D341Med (cell line): Measurements from ENCODE around the gene KRTAP10-8.
"Not testable (repeated sequence)": the region's sequence is repeated elsewhere in the genome, so short reads cannot be mapped to it uniquely, and the experiment has no call there.

Experiments used
- DNase-seq: peaks from one replicate; pipeline ENCODE4 v3.0.0; 2012; ENCODE audit warnings: low spot score

The KRTAP10-8 gene

DNA sequence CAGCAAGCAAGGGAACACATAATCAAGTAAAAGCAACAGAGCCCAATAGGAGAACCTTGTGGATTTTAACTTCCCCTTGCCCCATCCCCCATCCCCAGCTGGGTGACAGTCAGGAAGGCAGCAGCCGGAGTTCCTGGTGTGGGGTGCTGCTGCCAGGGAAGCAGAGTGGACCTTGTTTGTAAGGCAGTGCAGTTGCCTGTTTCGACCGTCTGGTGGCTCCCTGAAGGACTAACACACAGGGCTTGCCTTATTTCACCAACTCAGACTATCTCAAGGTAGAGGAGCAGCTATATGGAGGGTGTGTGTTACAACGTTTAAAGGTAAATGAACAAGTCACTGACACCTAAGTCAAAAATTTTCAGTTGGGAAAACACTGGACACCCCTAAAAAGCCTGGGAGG, 6.6 kb downstream of the KRTAP10-8 start:
- DNase-seq: no peak

DNA sequence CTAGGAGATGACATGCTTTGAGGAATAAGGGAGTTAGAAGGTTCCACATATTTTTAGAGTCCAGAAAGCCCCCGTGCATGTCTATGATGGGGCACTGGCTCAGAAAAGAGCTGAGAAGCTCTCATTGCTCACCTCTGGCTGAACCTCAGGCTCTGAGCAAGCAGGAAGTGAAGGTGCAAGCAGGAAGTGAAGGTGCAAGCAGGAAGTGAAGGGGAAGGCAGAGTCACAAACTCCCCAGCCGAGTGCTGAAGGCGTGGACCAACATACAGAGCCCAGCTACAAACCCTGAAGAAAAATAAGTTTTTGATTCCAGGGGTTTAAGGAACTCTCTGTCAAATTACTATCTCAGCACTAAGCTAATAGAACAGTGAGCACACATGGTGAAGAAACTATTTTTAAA, 7.0 kb downstream of the KRTAP10-8 start:
- DNase-seq: no peak

DNA sequence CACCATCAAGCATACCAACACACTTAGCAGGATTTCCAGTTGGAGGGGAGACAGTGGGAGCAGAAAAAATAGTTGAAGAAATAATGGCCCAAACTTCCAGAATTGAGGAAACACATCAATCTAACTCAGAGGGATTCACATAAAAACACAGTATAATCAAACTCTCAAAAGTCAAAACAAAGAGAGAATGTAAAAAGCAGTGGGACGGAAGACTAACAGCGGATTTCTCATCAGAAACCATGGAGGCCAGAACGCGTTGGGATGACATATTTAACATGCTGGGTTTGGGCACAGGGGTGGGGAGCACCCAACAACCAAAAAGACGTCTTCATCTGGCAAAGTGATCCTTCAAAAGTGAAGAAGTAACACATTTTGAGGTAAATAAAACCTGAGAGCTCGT, 8.0 kb downstream of the KRTAP10-8 start:
- no peak for DNase-seq

DNA sequence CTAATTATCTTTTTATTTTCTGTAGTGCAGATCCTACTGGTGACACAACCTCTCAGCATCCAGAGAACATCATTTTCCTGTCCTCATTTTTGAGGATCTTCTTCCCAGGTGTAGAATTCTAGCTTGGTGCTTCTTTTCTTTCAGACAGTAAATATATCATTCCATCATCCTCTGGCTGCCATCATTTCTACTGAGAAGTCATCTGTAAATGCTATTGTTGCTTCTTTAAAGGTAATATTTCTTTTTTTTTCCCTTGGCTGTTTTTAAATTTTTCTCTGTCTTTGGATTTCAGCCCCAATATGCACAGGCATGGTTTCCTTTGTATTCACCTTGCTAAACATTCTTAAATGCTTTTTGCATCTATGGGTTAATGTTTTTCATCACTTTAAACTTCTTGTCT, 11.7 kb downstream of the KRTAP10-8 start:
- no peak for DNase-seq

DNA sequence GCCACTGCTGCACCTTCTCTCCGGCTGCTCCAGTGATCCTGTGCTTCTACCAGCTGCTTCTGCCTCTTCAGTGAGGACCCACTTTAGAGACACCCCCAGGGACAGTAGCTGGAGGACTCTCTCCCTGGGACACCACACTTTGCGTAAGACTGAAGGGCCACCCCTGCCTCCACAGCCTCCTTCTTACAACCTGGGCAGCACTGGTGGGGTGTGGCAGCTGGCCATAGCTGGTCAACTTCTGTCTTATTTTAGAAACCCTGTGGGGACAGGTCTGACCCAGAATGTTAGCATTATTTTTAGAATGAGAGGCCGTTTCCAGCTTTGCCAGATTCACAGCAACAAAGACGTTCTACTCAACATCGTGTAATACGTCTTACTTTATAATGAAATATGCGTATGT, 13.9 kb downstream of the KRTAP10-8 start:
- no peak for DNase-seq

DNA sequence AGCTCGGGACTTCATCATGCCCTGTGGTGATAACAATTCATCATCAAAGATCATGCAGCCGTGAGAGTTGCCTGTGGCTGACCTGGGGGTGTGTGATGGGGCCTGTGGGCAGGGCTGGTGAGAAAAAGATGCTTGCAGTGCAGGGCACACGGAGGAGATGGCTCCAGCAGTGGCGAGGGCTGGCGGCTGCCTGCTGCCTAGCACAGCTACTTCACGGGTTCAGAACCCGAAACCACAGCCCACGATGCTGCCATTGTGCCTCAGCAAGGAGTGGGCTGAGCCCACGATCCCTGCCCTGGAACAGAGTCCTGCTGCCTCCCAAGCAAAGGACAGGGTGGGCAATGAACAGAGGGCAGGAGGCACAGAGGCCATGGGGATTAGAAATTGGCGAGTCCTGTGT, 14.4 kb downstream of the KRTAP10-8 start:
- DNase-seq: no peak

DNA sequence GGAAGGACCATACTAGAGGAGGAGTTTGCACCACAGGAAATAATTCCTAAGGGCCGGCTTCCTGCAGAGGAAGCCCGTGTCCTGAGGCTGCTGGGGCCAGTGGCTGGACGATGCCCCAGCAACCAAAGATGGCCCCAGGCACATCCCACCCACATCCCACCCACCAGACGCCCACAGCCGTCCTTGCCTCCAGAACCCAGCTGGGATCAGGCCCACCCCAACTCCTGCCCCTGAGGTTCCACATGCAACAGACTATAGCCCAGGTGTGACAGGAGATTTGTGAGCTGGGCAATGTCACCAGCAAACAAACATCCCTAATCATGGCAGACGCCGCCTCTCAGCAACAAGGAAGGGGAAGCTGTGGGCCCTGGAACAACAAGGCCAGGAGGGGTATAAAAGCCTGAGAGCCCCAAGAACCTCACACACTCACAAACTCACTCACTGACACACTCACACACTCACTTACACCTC, 14.8 kb downstream of the KRTAP10-8 start, which contains the start of gene KRTAP10-9:
TSS of gene KRTAP10-9 (plus strand) at position 421 of the 471 bp plus-strand sequence. CDS start 79 bp downstream, outside the sequence.
- DNase-seq: no peak

DNA sequence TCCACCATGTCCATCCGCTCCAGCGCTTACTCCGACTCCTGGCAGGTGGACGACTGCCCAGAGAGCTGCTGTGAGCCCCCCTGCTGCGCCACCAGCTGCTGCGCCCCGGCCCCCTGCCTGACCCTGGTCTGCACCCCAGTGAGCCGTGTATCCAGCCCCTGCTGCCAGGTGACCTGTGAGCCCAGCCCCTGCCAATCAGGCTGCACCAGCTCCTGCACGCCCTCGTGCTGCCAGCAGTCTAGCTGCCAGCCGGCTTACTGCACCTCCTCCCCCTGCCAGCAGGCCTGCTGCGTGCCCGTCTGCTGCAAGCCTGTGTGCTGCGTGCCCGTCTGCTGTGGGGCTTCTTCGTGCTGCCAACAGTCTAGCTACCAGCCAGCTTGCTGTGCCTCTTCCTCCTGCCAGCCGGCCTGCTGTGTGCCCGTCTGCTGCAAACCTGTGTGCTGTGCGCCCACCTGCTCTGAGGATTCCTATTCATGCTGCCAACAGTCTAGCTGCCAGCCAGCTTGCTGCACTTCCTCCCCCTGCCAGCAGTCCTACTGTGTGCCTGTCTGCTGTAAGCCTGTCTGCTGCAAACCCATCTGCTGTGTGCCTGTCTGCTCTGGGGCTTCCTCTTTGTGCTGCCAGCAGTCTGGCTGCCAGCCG, 15.4 kb downstream of the KRTAP10-8 start:
- DNase-seq: not testable (repeated sequence)

DNA sequence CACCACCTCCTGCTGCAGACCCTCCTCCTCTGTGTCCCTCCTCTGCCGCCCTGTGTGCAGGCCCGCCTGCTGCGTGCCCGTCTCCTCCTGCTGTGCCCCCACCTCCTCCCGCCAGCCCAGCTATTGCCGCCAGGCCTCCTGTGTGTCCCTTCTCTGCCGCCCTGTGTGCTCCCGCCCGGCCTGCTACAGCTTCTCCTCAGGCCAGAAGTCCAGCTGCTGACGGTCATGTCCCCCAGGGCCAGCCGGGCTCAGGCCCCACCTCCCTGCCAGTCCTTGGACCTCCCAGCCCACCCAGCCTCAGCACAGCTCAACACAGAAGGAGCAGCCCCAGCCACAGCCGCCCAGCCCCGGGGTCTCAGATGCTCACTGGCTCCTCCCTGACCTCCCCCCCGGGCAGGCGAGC, 16.0 kb downstream of the KRTAP10-8 start:
- DNase-seq: not testable (repeated sequence)

DNA sequence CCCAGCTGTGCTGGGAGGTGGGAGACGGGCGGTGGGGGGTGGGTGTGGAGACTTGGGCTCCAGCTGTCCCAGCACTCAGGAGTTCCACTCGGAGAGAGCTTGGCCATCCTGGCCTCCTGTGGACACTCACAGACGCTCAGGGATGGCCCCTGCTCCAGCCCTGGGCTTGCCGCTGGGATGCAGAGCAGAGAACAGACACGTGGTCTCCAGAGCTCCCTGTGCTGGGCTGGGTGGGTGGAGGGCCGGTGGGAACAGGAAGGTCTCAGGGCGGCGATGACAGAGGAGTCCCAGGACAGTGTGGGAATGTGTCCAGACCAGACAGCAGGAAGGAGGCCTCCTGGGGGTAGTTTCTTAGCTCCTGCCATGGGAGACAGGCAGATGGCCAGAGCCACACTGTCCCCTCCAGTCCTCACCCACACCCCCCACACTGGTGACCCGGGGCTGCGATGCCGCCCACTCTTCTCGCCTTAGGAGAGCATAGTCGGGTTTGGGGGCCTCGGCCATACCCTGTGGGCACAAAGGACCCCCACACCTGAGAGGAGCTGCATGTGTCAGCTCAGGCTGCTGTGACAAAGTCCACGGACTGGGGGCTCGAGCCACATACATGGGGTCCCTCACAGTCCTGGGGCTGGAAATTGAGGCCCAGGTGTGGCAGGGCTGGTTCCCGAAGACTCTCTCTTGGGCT, 17.0 kb downstream of the KRTAP10-8 start:
- DNase-seq: no peak

DNA sequence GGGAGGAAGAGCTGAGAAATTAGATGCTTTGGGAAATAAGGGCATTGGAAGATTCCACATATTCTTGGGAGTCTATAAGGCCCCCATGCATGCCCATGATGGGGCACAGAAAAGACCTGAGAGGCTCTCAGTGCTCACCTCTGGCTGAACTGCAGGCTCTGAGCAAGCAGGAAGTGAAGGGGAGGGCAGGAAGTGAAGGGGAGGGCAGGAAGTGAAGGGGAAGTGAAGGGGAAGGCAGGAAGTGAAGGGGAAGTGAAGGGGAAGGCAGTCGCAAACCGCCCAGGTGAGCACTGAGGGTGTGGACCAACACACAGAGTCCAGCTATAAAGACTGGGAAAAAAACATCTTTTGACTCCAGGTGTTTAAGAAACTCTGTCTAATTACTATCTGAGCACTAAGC, 18.6 kb downstream of the KRTAP10-8 start:
- no peak for DNase-seq

DNA sequence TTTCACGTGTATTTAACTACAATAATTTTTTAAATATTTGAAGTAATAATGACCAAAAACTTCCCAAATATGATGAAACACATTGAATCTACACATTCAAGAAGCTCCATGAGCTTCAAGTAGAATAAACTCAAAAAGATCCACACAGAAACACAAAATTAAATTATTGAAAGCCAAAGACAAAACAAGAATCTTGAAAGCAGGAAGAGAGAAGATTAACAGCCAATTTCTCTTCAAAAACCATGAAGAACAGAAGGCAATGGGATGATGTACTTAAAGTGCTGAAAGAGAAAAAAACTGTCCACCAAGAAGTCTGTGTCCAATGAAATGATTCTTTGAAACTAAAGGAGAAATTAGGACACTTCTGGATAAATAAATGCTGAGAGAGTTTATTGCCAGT, 20.2 kb downstream of the KRTAP10-8 start:
- no peak for DNase-seq

DNA sequence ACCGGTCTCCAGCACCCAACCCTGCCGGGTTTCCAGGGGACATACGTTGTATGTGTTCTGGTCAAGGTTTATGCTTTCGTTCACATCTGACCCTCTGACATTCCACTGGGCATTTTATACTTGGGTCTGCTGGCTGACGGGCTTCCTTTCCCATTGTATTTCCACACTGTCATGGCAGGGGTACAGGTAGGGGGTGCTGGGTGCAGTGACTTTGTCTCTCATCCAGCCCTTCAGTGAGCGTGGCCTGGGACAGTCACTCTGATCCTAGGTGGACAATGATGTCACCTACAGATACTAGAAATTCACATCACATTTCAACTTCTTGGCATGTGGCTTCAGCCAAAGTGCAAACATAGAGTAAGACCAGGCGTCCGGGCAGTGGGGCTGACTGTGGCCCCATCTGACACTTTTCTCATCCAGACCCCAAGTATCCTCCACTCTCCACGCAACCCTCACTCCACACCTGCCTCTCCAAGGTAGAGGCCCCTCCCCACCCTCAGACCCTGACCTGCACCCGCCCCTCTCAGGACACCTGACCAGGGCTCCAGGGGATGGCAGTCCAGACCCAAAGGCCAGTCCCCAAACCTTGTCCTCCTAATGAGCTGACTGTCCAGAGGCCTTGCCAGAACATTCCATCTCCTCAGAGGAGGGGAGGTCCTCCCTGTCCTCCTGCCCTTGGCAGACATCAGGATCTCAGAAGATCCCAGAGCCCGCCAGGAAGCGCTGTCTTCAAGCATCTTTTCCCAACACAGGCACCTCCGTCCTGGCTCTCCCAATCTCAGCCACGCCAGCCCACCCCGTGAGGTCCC, 24.5 kb downstream of the KRTAP10-8 start:
- DNase-seq: no peak

DNA sequence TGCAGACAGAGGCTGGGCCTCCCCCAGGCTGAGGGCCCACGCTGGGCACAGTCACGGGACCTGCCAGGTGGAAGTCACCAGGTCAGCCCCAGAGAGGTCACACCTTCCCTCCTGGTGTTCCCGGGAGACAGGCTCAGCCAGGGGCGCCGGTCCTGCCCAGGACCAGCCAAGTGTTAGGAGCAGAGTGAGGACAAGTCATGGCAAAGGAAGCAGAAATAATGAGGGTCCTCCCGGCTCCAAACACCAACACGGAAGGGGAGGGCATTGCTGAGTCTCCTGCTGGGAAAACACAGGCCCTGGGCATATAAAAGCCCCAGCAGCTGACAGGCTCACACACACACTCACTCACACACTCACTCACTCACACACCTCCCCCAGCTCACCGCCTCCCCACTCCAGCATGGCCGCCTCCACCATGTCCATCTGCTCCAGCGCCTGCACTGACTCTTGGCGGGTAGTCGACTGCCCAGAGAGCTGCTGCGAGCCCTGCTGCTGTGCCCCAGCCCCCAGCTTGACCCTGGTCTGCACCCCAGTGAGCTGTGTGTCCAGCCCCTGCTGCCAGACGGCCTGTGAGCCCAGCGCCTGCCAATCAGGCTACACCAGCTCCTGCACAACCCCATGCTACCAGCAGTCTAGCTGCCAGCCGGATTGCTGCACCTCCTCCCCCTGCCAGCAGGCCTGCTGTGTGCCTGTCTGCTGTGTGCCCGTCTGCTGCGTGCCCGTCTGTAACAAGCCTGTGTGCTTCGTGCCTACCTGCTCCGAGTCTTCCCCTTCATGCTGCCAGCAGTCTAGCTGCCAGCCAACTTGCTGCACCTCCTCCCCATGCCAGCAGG, 25.4 kb downstream of the KRTAP10-8 start, which contains the start of gene KRTAP10-10:
TSS of gene KRTAP10-10 (plus strand) at position 339 of the 833 bp plus-strand sequence. CDS start at position 401, 62 bp downstream.
- no peak for DNase-seq

DNA sequence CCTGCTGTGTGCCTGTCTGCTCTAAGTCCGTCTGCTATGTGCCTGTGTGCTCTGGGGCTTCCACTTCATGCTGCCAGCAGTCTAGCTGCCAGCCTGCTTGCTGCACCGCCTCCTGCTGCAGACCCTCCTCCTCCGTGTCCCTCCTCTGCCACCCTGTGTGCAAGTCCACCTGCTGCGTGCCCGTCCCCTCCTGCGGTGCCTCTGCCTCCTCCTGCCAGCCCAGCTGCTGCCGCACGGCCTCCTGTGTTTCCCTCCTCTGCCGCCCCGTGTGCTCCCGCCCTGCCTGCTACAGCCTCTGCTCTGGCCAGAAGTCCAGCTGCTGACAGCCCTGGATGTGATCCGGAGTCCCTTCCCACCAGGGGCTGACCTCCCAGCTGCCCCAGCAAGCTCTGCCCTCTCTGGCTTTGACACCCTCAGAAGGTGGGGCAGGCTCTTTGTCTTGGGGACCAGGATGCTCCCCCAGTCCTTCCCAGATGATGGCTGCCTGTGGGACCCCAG, 26.0 kb downstream of the KRTAP10-8 start:
- DNase-seq: not testable (repeated sequence)

DNA sequence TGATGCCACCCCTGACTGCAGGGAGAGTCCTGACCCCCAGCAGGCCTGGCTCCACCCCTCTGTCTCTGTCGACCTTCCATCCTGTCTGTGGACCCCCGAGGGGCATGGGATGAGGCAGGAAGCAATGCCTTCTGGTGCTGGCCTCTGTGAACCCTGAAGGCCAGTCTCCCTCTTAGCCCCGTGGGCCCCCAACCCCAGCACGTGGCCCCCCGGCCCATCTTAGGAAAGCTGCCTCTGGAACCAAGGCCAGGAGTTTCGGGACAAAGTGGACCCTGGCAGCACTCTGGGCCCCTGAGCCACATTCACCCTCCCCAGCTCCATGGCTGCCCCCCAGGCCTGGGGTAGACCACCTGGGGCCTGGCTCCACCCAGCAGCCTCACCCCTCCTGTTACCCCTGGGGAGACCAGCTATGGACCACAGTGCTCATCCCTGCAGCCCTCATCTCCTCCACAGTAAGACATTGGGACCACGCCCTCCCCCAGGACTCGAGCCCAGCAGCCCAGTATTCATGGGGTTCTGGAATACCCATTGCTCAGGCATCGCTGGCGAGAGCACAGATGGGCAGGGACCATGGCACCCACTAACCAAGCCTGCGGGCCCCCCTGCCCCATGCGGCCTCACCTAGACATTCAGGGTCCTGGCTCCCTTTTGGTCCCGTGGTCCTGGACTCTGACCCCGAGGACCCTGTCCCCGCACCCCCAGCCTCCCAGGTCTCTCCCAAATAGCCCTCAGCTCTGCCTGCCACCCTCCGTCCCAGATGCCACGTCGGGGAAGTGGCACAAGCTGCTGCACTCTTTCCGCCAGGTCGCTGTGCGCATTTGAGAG, 26.8 kb downstream of the KRTAP10-8 start:
- DNase-seq: not testable (repeated sequence)

DNA sequence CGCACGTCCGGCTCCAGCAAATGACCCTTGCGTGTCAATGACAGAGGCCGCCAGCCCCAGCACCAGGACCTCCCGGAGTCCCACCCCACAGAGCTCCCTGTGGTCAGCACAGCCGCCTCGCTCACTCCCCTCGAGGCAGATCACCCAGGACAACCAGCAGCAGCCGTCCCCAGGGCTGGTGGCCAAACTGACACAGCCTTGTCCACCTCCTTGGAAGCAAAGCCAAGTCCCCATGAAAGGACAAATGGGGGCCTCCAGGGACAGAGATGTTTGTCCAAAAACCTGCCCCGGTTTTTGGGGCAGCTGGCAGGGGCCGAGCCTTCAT, 27.4 kb downstream of the KRTAP10-8 start:
- DNase-seq: no peak

DNA sequence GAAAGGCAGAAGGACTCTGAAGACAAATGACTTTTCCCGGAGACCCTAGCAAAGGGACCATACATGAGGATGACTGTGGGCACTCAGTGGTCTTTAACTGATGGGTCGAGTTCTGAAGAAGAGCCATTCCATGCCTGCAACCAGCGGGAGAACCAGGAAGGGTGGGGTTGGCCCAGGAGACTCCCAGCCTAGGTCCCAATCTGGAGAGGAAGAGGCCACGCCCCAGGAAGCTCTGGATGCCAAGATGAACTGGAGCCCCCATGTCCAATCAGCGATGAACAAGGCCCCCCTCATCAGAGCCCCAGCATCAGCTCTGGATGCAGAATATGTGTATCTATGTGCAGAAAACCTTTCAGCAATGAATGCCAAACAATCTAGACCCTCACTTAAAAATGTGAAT, 28.9 kb downstream of the KRTAP10-8 start:
- no peak for DNase-seq

DNA sequence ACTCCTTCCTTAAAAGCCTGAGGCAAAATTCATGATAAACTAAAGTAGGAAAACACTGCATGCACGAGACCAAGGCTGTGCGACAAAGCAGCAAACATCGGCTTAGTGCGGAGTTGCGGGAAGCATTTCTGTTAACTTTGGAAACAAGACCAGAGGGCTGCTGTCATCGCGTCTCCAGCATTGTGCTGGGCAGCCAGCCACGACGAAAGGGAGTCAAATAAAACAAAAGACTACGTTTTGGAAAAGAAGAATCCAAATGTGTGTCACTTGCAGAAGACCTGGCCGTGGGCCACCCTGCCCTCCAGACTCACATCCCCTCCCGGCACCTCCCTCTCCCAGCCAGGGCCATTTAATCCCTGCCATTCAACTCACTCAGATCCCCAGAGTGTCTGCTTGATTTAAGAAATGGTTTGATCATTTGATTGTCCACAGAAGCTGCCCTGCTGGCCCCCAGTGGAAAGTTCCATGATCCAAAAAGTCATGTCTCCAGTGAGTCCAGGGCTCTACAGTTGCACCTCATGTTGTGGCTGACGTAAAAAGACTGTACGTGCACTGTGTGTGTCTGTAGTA, 31.9 kb downstream of the KRTAP10-8 start:
- no peak for DNase-seq

DNA sequence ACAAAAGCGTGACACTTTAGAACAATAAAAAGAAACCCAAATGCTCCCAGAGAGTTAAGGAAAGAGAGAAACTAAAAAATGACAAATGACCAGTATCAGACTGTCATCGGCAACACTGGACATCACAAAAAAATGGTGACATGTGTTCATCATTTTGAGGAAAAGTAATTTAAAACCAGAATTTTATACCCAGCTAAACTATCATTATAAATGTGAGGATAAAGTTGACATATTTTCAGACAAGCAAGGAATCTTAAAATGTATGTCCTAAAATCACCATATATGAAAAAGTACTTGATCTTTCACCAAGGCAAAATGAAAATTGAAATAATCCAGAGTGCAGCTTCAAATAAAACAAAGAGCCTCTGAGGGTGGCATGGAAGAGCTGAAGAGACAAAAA, 33.0 kb downstream of the KRTAP10-8 start:
- no peak for DNase-seq
